ENCODE results near the gene IL18. TPM values are rescaled to one million over a fixed set of nuclear protein-coding genes. Genes with fewer than 3 reads are reported as not detected.

The IL18 gene
- total and polyA plus RNA-seq, 9 of the 15 experiments (the other 6 are each of a cell fraction or from before 2014, with no cell fraction given) = 4.1 to 10.0 (median 6.1) TPM

DNA sequence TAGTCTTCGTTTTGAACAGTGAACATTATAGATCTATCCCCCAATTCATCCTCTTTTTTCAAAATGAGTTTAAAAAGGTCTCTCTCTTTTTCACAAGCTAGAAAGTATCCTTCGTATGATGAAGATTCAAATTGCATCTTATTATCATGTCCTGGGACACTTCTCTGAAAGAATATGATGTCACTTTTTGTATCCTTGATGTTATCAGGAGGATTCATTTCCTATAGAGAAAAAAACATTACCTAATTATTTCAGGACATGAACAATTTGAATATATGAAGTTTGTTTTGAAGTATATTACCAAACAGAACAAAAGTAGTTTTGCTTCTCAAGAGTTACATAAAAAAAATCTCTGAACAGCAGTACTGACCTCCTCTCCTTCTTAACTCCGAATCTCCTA, 20.3 kb downstream of the IL18 start (continued):
- TF ChIP-seq ZBTB40 (IDR thresholded peaks at IDR 0.05) (no peak), ZBTB40 (CRISPR knock-in tag; IDR thresholded peaks at IDR 0.05) (no peak), RAD21 (CRISPR knock-in tag; conservative IDR thresholded peaks at IDR 0.05 in 1 of 2, IDR thresholded peaks at IDR 0.05 in 1 of 2) (no peak), TAL1 (IDR thresholded peaks at IDR 0.05) (no peak), ZNF274 (IDR thresholded peaks at IDR 0.05; ENCODE audit: borderline replicate concordance, low read depth, low read length) (no peak), BCOR (IDR thresholded peaks at IDR 0.05) (no peak)
